Sciatic nerve (tissue), 2 donors: ENCODE results near the gene LRRC8E. TPM values are rescaled to one million over a fixed set of nuclear protein-coding genes. Genes with fewer than 3 reads are reported as not detected.

Experiments
- ATAC-seq: fragments of 200-7000 bp; cut with Tn5 transposase; one replicate; pipeline ENCODE4 v1.9.1; 2020; ENCODE audit warnings: mild to moderate bottlenecking, moderate library complexity
- DNase-seq: peaks from one replicate; pipeline ENCODE4 v3.0.0-alpha.2; 2020; ENCODE audit warnings: low spot score
- intact Hi-C: fragments of 100-400 bp; cut with DNase I; formaldehyde crosslinking; loops from one replicate; pipeline ENCODE4 v1.14.2; 2022
- total RNA-seq: library from RNA; stranded (reverse); fragmentation: NEBNext Ultra II Directional; extraction: Animal tissue kit (Norgen Biotek cat#: 25700); gene quantifications from one replicate; pipeline ENCODE4 v1.2.1, GENCODE V29; 2021
- donor health status: DM: no; HTN: no; CAD: no.
- donor health status: DM: no; HTN: no; CAD: no.

Gene LRRC8E
- total RNA-seq, 1 donor from 2014 or later, result 0.09 TPM

- DNase-seq (no peak), ATAC-seq (no peak)
- intact Hi-C loops, result no loop called here
These were observed 23.6 kb upstream of the LRRC8E start for GRCh38 chr19:7864690-7865074.

- intact Hi-C loops, result no loop called here
- no peak for DNase-seq
- ATAC-seq, result no peak
These were observed 22.9 kb upstream of the LRRC8E start for GRCh38 chr19:7865262-7865911.

GRCh38 chr19:7866399-7867091 lies 21.8 kb upstream of the LRRC8E start:
- DNase-seq (no peak), ATAC-seq (no peak)
- intact Hi-C loops, result no loop called here

GRCh38 chr19:7867092-7867844 lies 21.0 kb upstream of the LRRC8E start:
- DNase-seq (no peak), ATAC-seq (no peak)
- intact Hi-C loops, result no loop called here

- intact Hi-C loops, result no loop called here
- DNase-seq (no peak), ATAC-seq (no peak)
These were observed 20.0 kb upstream of the LRRC8E start for GRCh38 chr19:7868326-7868670.

GRCh38 chr19:7868671-7869452 lies 19.4 kb upstream of the LRRC8E start:
- DNase-seq, result peak; percentile 78
- intact Hi-C loops, result no loop called here
- ATAC-seq, result peak; percentile 36

GRCh38 chr19:7869453-7869909 lies 18.8 kb upstream of the LRRC8E start:
- intact Hi-C loops, result no loop called here
- ATAC-seq, result peak; percentile 22
- DNase-seq, result peak; percentile 77

- intact Hi-C loops, result no loop called here
- DNase-seq (peak; percentile 77), ATAC-seq (peak; percentile 3)
These were observed 18.3 kb upstream of the LRRC8E start for GRCh38 chr19:7869910-7870511.

GRCh38 chr19:7870571-7871436 lies 17.5 kb upstream of the LRRC8E start:
- peak; percentile 9 for ATAC-seq
- intact Hi-C loops, result no loop called here
- peak; percentile 78 for DNase-seq

- DNase-seq (peak; percentile 92), ATAC-seq (peak; percentile 82)
- intact Hi-C loops, result no loop called here
These were observed 16.6 kb upstream of the LRRC8E start for GRCh38 chr19:7871437-7872305.

- DNase-seq (no peak), ATAC-seq (no peak)
- intact Hi-C loops, result no loop called here
These were observed 15.8 kb upstream of the LRRC8E start for GRCh38 chr19:7872306-7873204.

GRCh38 chr19:7873304-7874075 lies 14.8 kb upstream of the LRRC8E start:
- intact Hi-C loops, result no loop called here
- ATAC-seq, result no peak

GRCh38 chr19:7874076-7874896 lies 14.0 kb upstream of the LRRC8E start, which contains the start of gene PRR36:
Gene PRR36, minus strand, starts transcription at chr19:7874390. Its CDS starts 701 bp downstream, at chr19:7873689.
- intact Hi-C loops, result no loop called here
- DNase-seq (no peak), ATAC-seq (no peak)

More at GRCh38 chr19:7873304-7874075, 14.8 kb upstream of the LRRC8E start:
- DNase-seq, result no peak

- no peak for DNase-seq
- no peak for ATAC-seq
- intact Hi-C loops, result no loop called here
These were observed 13.4 kb upstream of the LRRC8E start for GRCh38 chr19:7874897-7875273.
